Measurements from ENCODE around the gene CERS6.

DNA sequence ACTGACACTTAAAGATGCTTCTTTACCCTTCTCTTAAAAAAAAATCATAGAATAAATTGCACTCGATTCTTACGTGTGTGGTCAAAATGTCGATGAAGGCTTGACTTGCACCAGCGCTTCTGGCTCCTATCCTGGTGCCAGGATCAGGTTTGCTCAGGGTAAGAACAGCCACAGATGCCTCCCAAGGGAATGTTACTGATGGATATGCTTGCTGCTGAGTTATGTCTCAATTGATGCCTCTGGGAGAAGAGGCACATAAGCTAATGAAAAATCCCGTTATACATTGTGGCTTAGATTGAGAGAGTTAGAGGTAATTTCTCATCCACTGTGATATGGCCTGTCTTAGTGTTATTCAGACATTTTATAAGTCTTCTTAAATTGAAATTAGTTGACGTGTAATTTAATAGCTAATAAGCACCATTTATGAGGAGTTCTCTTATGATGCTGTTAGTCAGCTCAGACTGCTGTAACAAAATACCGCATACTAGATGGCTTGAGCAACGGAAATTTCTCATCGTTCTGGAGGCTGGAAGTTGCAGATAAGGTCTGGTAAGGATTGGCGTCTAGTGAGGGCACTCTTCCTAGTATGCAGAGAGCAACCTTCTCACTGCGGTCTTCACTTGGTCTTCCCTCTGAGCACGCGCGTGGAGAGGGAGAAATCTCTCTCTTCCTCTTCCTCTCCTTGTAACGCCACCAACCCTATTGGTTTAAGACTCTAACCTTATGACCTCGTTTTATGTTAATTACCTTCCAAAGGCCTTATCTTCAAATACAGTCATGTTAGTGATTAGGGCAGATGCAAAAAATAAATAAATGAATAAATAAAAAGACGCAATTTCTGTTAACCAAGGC is 229.8 kb downstream of the CERS6 start:
- TF ChIP-seq, protein P1, sequence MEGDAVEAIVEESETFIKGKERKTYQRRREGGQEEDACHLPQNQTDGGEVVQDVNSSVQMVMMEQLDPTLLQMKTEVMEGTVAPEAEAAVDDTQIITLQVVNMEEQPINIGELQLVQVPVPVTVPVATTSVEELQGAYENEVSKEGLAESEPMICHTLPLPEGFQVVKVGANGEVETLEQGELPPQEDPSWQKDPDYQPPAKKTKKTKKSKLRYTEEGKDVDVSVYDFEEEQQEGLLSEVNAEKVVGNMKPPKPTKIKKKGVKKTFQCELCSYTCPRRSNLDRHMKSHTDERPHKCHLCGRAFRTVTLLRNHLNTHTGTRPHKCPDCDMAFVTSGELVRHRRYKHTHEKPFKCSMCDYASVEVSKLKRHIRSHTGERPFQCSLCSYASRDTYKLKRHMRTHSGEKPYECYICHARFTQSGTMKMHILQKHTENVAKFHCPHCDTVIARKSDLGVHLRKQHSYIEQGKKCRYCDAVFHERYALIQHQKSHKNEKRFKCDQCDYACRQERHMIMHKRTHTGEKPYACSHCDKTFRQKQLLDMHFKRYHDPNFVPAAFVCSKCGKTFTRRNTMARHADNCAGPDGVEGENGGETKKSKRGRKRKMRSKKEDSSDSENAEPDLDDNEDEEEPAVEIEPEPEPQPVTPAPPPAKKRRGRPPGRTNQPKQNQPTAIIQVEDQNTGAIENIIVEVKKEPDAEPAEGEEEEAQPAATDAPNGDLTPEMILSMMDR (IDR thresholded peaks at IDR 0.05): no peak
- no peak for TF ChIP-seq POLR2A (IDR thresholded peaks at IDR 0.05)
